ENCODE measurements around the gene TMEM132C.

DNA sequence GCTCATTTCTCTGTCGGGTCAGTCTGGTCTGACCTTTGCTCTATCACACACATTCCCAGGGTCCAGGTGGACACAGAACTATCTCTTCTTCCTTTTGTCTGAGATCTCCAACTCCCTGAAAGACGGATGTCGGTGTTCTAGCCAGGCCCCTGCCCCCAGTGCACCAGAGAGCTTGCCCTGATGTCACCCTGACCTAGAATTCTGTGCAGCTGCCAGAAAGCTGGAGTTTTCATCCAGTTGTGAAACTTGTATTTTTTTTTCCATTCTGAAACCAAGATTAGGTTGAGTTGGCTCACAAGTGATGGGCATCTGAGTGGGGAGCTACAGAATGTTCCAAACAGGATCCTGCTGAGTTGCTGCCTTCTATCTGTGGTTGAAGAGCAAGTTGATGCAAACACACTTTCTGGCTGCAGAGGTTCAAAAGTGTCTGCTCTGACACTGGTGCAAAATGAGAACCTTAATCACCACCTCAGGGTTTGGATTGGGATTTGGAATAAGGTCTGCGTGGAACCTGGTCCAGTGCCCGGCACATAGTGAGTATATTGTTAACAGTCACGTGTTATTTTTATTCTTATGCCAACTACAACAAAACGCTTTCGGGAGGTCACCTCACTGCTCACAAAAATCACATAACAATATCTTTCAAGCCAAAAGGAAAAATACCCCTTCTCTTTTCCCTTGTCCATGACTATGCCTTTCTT, 345.3 kb downstream of the TMEM132C start:
- TF ChIP-seq, protein P1, sequence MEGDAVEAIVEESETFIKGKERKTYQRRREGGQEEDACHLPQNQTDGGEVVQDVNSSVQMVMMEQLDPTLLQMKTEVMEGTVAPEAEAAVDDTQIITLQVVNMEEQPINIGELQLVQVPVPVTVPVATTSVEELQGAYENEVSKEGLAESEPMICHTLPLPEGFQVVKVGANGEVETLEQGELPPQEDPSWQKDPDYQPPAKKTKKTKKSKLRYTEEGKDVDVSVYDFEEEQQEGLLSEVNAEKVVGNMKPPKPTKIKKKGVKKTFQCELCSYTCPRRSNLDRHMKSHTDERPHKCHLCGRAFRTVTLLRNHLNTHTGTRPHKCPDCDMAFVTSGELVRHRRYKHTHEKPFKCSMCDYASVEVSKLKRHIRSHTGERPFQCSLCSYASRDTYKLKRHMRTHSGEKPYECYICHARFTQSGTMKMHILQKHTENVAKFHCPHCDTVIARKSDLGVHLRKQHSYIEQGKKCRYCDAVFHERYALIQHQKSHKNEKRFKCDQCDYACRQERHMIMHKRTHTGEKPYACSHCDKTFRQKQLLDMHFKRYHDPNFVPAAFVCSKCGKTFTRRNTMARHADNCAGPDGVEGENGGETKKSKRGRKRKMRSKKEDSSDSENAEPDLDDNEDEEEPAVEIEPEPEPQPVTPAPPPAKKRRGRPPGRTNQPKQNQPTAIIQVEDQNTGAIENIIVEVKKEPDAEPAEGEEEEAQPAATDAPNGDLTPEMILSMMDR (IDR thresholded peaks at IDR 0.05; ENCODE audit: extremely low read depth in 1 of 2, insufficient read depth in 1 of 2, low read depth in 1 of 2, low read length in 2 of 2), result no peak
- TF ChIP-seq JUN (IDR thresholded peaks at IDR 0.05; ENCODE audit: borderline replicate concordance, insufficient read depth, insufficient read length, low read depth) (no peak), POLR2AphosphoS5 (IDR thresholded peaks at IDR 0.05; ENCODE audit: insufficient read depth, low read depth, low read length) (no peak), POLR2A (IDR thresholded peaks at IDR 0.05; ENCODE audit: low read depth, low read length) (no peak), EZH2 (IDR thresholded peaks at IDR 0.05; ENCODE audit: borderline replicate concordance, low read depth, low read length, severe bottlenecking) (no peak), FOS (IDR thresholded peaks at IDR 0.05; ENCODE audit: borderline replicate concordance, insufficient read depth, low read length) (no peak), GATA2 (IDR thresholded peaks at IDR 0.05; ENCODE audit: insufficient read depth, insufficient read length, low read depth, low read length) (no peak)
- TF ChIP-seq, protein P2, sequence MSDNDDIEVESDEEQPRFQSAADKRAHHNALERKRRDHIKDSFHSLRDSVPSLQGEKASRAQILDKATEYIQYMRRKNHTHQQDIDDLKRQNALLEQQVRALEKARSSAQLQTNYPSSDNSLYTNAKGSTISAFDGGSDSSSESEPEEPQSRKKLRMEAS (IDR thresholded peaks at IDR 0.05; ENCODE audit: insufficient read depth, insufficient read length), result no peak

All from endothelial cell of umbilical vein (primary cell).